GM12878 (cell line): ENCODE results near the gene PKD2. TPM values are rescaled to one million over a fixed set of nuclear protein-coding genes. Genes with fewer than 3 reads are reported as not detected.

Experiments
- ATAC-seq: fragments of 200-7000 bp; cut with Tn5 transposase; 3 replicates; pipeline ENCODE4 v1.9.1; 2020; ENCODE audit warnings: mild to moderate bottlenecking, moderate library complexity
- BruUV-seq: library from RNA; stranded (reverse); fragments of 400-500 nt; replicated peaks from 2 replicates; lab custom pipeline; 2021; lab: Mats Ljungman, UMichigan
- CTCF ChIA-PET: fragments of 300-600 bp; sonication (Branson Sonifier 250); formaldehyde crosslinking; extraction: SDS; loops from one replicate; lab custom pipeline; 2021; ENCODE audit warnings: inconsistent platforms; lab: Yijun Ruan, JAX
- POLR2A ChIA-PET: fragments of 350-600 bp; formaldehyde crosslinking; extraction: SDS; loops from one replicate; lab custom pipeline; 2021; ENCODE audit warnings: inconsistent platforms; lab: Charles Lee
- RAD21 ChIA-PET: fragments of 300-600 bp; sonication (Branson Sonifier 250); formaldehyde crosslinking; loops from one replicate; lab custom pipeline; 2023; ENCODE audit warnings: antibody characterized with exemption; ENCODE audit not compliant: unreplicated experiment; lab: Charles Lee
- SMC1A ChIA-PET: fragments of 300-600 bp; sonication (Branson Sonifier 250); formaldehyde crosslinking; loops from one replicate; lab custom pipeline; 2023; ENCODE audit not compliant: unreplicated experiment, uncharacterized antibody; lab: Charles Lee
- DNase-seq: peaks from one replicate; pipeline ENCODE4 v3.0.0-alpha.2; 2011; ENCODE audit warnings: low read depth, low spot score
- FAIRE-seq: peaks from 3 replicates; lab custom pipeline; 2011; peaks lifted over from hg19 to GRCh38; lab: Jason Lieb, UNC
- H2AFZ ChIP-seq: 2 replicates; pipeline ENCODE4 v1.6.0; 2011; ENCODE audit warnings: low read depth, low read length, control low read depth; ENCODE audit not compliant: control insufficient read depth
- H3K27ac ChIP-seq: 2 replicates; pipeline ENCODE4 v1.5.1; 2011; ENCODE audit warnings: control low read depth; ENCODE audit not compliant: control insufficient read depth, insufficient read depth
- H3K27me3 ChIP-seq, 2 experiments: replicated peaks in 1 of 2; 2 replicates each; pipeline versions ENCODE4 v1.6.0 to v1.6.1; 2011; ENCODE audit warnings: low read length in 1 of 2; ENCODE audit not compliant: control insufficient read depth in 2 of 2, insufficient read depth in 2 of 2
- H3K36me3 ChIP-seq, 2 experiments: 2 replicates each; pipeline ENCODE4 v1.5.1; 2011; ENCODE audit warnings: low read length in 1 of 2; ENCODE audit not compliant: control insufficient read depth in 2 of 2, insufficient read depth in 2 of 2
- H3K4me1 ChIP-seq: 2 replicates; pipeline ENCODE4 v1.6.1; 2011; ENCODE audit warnings: mild to moderate bottlenecking, low read length, moderate library complexity, mixed read lengths; ENCODE audit not compliant: control insufficient read depth, insufficient read depth
- H3K4me2 ChIP-seq: 2 replicates; pipeline ENCODE4 v1.6.0; 2011; ENCODE audit warnings: control low read depth; ENCODE audit not compliant: control insufficient read depth, insufficient read depth
- H3K4me3 ChIP-seq: fragments of 200-600 bp; sonication (generic); 2 replicates; pipeline ENCODE4 v1.5.1; 2016
- H3K79me2 ChIP-seq: 2 replicates; pipeline ENCODE4 v1.6.0; 2011; ENCODE audit warnings: low read length; ENCODE audit not compliant: control insufficient read depth, insufficient read depth
- H3K9ac ChIP-seq: 2 replicates; pipeline ENCODE4 v1.8.0; 2011; ENCODE audit warnings: low read length, control low read depth, mixed read lengths; ENCODE audit not compliant: control insufficient read depth, insufficient read depth
- H3K9me3 ChIP-seq: replicated peaks from 3 replicates; pipeline ENCODE4 v1.5.1; 2011; ENCODE audit warnings: mild to moderate bottlenecking, low read length; ENCODE audit not compliant: control insufficient read depth, insufficient read depth
- H4K20me1 ChIP-seq: 2 replicates; pipeline ENCODE4 v1.6.0; 2011; ENCODE audit not compliant: control insufficient read depth, insufficient read depth
- ASH2L ChIP-seq: fragments of 300-600, 200-600 bp; sonication (generic); IDR thresholded peaks from 2 replicates; pipeline ENCODE4 v1.6.1; 2017; ENCODE audit warnings: low read depth, mild to moderate bottlenecking, borderline replicate concordance
- BACH1 ChIP-seq: fragments of 450-650 bp; IDR thresholded peaks from 2 replicates; pipeline ENCODE4 v1.6.1; 2017; ENCODE audit warnings: mild to moderate bottlenecking, borderline replicate concordance
- CHD1 ChIP-seq: IDR thresholded peaks from 2 replicates; pipeline ENCODE4 v1.6.1; 2012; ENCODE audit warnings: low read depth, low read length, improper control_type of control experiment
- CUX1 ChIP-seq: IDR thresholded peaks from 2 replicates; pipeline ENCODE4 v1.6.1; 2012; ENCODE audit warnings: improper control_type of control experiment, low read depth, low read length; ENCODE audit not compliant: insufficient replicate concordance
- ELK1 ChIP-seq: IDR thresholded peaks from 2 replicates; pipeline ENCODE4 v1.6.1; 2012; ENCODE audit warnings: low read depth, low read length, improper control_type of control experiment
- NFXL1 ChIP-seq: fragments of 450-650 bp; IDR thresholded peaks from 2 replicates; pipeline ENCODE4 v1.6.1; 2017; ENCODE audit warnings: antibody characterized with exemption, mild to moderate bottlenecking, borderline replicate concordance
- PML ChIP-seq: IDR thresholded peaks from 2 replicates; pipeline ENCODE4 v1.6.1; 2012; ENCODE audit warnings: low read length, inconsistent platforms
- SMARCA5 ChIP-seq: fragments of 450-650 bp; IDR thresholded peaks from 2 replicates; pipeline ENCODE4 v1.6.1; 2017; ENCODE audit warnings: mild to moderate bottlenecking
- SPI1 ChIP-seq: IDR thresholded peaks from 2 replicates; pipeline ENCODE4 v1.6.1; 2011; ENCODE audit warnings: low read depth, mild to moderate bottlenecking, low read length, moderate library complexity, borderline replicate concordance; ENCODE audit not compliant: insufficient read depth
- SUPT20H ChIP-seq: IDR thresholded peaks from 2 replicates; pipeline ENCODE4 v1.6.1; 2011; ENCODE audit warnings: low read depth, mild to moderate bottlenecking, low read length, moderate library complexity, borderline replicate concordance; ENCODE audit not compliant: control insufficient read depth
- TCF3 ChIP-seq: IDR thresholded peaks from 2 replicates; pipeline ENCODE4 v1.6.1; 2012; ENCODE audit warnings: low read depth, mild to moderate bottlenecking, low read length, borderline replicate concordance; ENCODE audit not compliant: insufficient read depth
- WRNIP1 ChIP-seq: IDR thresholded peaks from 2 replicates; pipeline ENCODE4 v1.6.1; 2011; ENCODE audit warnings: low read depth, low read length, improper control_type of control experiment, borderline replicate concordance
- ZNF217 ChIP-seq: fragments of 450-650 bp; IDR thresholded peaks from 2 replicates; pipeline ENCODE4 v1.6.1; 2017; ENCODE audit warnings: antibody characterized with exemption, mild to moderate bottlenecking
- ZNF384 ChIP-seq: IDR thresholded peaks from 2 replicates; pipeline ENCODE4 v1.6.1; 2012; ENCODE audit warnings: low read depth, mild to moderate bottlenecking, low read length, improper control_type of control experiment, borderline replicate concordance
- WGBS: methylation state at CpG from one replicate; pipeline ENCODE4 v1.1.6; 2016; ENCODE audit warnings: low lambda C conversion rate; ENCODE audit not compliant: insufficient replicate concordance, insufficient coverage; ENCODE audit errors: missing lambda C conversion rate; 5-methylcytosine and 5-hydroxymethylcytosine counted together
- in situ Hi-C: fragments of 300-500 bp; cut with MboI; formaldehyde crosslinking; loops from 9 replicates; pipeline ENCODE4 v1.14.3; 2018; ENCODE audit warnings: mixed read lengths
- intact Hi-C: fragments of 100-400 bp; cut with micrococcal nuclease; formaldehyde crosslinking; loops from one replicate; pipeline ENCODE4 v1.14.2; 2022; ENCODE audit not compliant: unreplicated experiment
- polyA plus RNA-seq, 11 experiments: library from polyadenylated mRNA; depleted of rRNA in 4 of 11; unstranded in 6 of 11; stranded (reverse) in 5 of 11; fragments of >200 nt; fragmentation: Nextera tagmentation in 4 of 11; fragmentation: Illumina TruSeq in 1 of 11; extraction: Ambion mirVana in 4 of 11; extraction: Trizol in 1 of 11; gene quantifications; 1 replicate in 1 of 11; 2 replicates in 10 of 11; pipeline versions ENCODE4 v1.2.1 to v1.2.3, GENCODE V29; 2011 to 2016; ENCODE audit warnings: inconsistent platforms in 2 of 11, missing spikeins in 2 of 11, low read depth in 1 of 11
- total RNA-seq, 4 experiments: library from RNA; depleted of rRNA in 3 of 4; stranded (reverse); fragments of >200 nt in 3 of 4; fragmentation: Illumina TruSeq in 1 of 4; extraction: Trizol in 1 of 4; gene quantifications; 2 replicates each; pipeline versions ENCODE4 v1.2.1 to v1.2.3, GENCODE V29; 2013 to 2021
- TF ChIP-seq, protein P1 (sequence below): IDR thresholded peaks from 2 replicates; pipeline ENCODE4 v1.6.1; 2011; ENCODE audit warnings: low read depth, low read length, improper control_type of control experiment, borderline replicate concordance
- TF ChIP-seq, protein P2 (sequence below): fragments of 450-650 bp; IDR thresholded peaks from 2 replicates; pipeline ENCODE4 v1.6.1; 2017; ENCODE audit warnings: mild to moderate bottlenecking, low read depth, inconsistent platforms; ENCODE audit not compliant: poor library complexity, severe bottlenecking

PKD2 gene
- total and polyA plus RNA-seq, 10 of the 15 experiments (the other 5 are each of a cell fraction or from before 2014, with no cell fraction given) = 2.0 to 13.8 (median 8.4) TPM

- BruUV-seq = no TSS peak
- H3K4me1 ChIP-seq = no peaks in the 10 kb centered on the region
- no peak overlapping the region for H3K4me3 ChIP-seq
- RAD21 ChIA-PET = no interaction called here
- no peak for FAIRE-seq
- no peaks in the 10 kb centered on the region for H4K20me1 ChIP-seq
- ATAC-seq = no peak
- no peak overlapping the region for H3K9ac ChIP-seq
- no peak overlapping the region for H3K4me2 ChIP-seq
- H3K27me3 ChIP-seq = no peaks in the 10 kb centered on the region; a peak in 1 of 4 replicates
- in situ Hi-C loops = no loop called here
- SMC1A ChIA-PET = no interaction called here
- H3K9me3 ChIP-seq = no peaks in the 10 kb centered on the region
- intact Hi-C loops = no loop called here
- no peak overlapping the region for H2AFZ ChIP-seq
- DNase-seq = no peak
- H3K36me3 ChIP-seq = no peaks in the 10 kb centered on the region
- H3K27ac ChIP-seq = no peak overlapping the region
- CTCF ChIA-PET = interaction anchor here (1.2 to 1.6 kb wide), 2 partner anchors 54 to 56 kb away, joined by 3 read pairs; no protein-coding TSS in a partner anchor
- POLR2A ChIA-PET = no interaction called here
- 91% methylated on average over 1 of the region's 1 CpG for WGBS
- no peaks in the 10 kb centered on the region for H3K79me2 ChIP-seq
- TF ChIP-seq SUPT20H (no peak), PML (no peak), ASH2L (no peak), NFXL1 (no peak), ZNF384 (no peak), ELK1 (no peak), BACH1 (no peak), CUX1 (no peak), WRNIP1 (no peak), SPI1 (no peak), ZNF217 (no peak), CHD1 (no peak), SMARCA5 (no peak), TCF3 (no peak)
- TF ChIP-seq, protein P1, sequence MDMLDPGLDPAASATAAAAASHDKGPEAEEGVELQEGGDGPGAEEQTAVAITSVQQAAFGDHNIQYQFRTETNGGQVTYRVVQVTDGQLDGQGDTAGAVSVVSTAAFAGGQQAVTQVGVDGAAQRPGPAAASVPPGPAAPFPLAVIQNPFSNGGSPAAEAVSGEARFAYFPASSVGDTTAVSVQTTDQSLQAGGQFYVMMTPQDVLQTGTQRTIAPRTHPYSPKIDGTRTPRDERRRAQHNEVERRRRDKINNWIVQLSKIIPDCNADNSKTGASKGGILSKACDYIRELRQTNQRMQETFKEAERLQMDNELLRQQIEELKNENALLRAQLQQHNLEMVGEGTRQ = no peak
- TF ChIP-seq, protein P2, sequence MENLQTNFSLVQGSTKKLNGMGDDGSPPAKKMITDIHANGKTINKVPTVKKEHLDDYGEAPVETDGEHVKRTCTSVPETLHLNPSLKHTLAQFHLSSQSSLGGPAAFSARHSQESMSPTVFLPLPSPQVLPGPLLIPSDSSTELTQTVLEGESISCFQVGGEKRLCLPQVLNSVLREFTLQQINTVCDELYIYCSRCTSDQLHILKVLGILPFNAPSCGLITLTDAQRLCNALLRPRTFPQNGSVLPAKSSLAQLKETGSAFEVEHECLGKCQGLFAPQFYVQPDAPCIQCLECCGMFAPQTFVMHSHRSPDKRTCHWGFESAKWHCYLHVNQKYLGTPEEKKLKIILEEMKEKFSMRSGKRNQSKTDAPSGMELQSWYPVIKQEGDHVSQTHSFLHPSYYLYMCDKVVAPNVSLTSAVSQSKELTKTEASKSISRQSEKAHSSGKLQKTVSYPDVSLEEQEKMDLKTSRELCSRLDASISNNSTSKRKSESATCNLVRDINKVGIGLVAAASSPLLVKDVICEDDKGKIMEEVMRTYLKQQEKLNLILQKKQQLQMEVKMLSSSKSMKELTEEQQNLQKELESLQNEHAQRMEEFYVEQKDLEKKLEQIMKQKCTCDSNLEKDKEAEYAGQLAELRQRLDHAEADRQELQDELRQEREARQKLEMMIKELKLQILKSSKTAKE = no peak
These were observed 79.6 kb downstream of the PKD2 start for GRCh38 chr4:88087004-88087403.
